MM.1S (cell line): ENCODE measurements around the gene RAB4B.
A peak's percentile ranks its signal among the peaks of the same experiment; 100 is the strongest.
"Not testable (repeated sequence)": the region's sequence is repeated elsewhere in the genome, so short reads cannot be mapped to it uniquely, and the experiment has no call there.

Experiments used
- DNase-seq: peaks from one replicate; pipeline ENCODE4 v3.0.0-alpha.2; 2015
- H2AFZ ChIP-seq: fragments of 300-600 bp; sonication (generic); 2 replicates; pipeline ENCODE4 v1.6.0; 2016; ENCODE audit warnings: antibody characterized with exemption, low read length
- H3F3A ChIP-seq: fragments of 300-600 bp; sonication (generic); 2 replicates; pipeline ENCODE4 v1.6.1; 2016; ENCODE audit warnings: mild to moderate bottlenecking, antibody characterized with exemption, low read length, moderate library complexity, mixed read lengths; ENCODE audit not compliant: insufficient read depth
- H3K27ac ChIP-seq: fragments of 300-600 bp; sonication (generic); 2 replicates; pipeline ENCODE4 v1.5.1; 2016; ENCODE audit warnings: mild to moderate bottlenecking, low read length
- H3K27me3 ChIP-seq: fragments of 300-600 bp; sonication (generic); replicated peaks from 2 replicates; pipeline ENCODE4 v1.6.0; 2016; ENCODE audit warnings: low read length; ENCODE audit not compliant: insufficient read depth
- H3K36me3 ChIP-seq: fragments of 300-600 bp; sonication (generic); replicated peaks from 2 replicates; pipeline ENCODE4 v1.6.1; 2016; ENCODE audit warnings: mild to moderate bottlenecking, low read length, mixed read lengths; ENCODE audit not compliant: insufficient read depth
- H3K4me1 ChIP-seq: fragments of 300-600 bp; sonication (generic); 2 replicates; pipeline ENCODE4 v1.6.1; 2016; ENCODE audit warnings: low read length, mixed read lengths
- H3K4me2 ChIP-seq: fragments of 300-600 bp; sonication (generic); 2 replicates; pipeline ENCODE4 v1.6.0; 2016; ENCODE audit warnings: low read depth, low read length
- H3K4me3 ChIP-seq: fragments of 300-600 bp; sonication (generic); 2 replicates; pipeline ENCODE4 v1.5.1; 2016; ENCODE audit warnings: low read length, mixed read lengths
- H3K79me2 ChIP-seq: fragments of 300-600 bp; sonication (generic); 2 replicates; pipeline ENCODE4 v1.6.1; 2016; ENCODE audit warnings: mixed run types, low read length, mixed read lengths
- H3K9ac ChIP-seq: fragments of 300-600 bp; sonication (generic); 2 replicates; pipeline ENCODE4 v1.6.1; 2016; ENCODE audit warnings: low read length, mixed read lengths
- H3K9me2 ChIP-seq: fragments of 300-600 bp; sonication (generic); replicated peaks from 2 replicates; pipeline ENCODE4 v1.6.1; 2016; ENCODE audit warnings: mild to moderate bottlenecking, low read length, mixed read lengths; ENCODE audit not compliant: insufficient read depth
- H3K9me3 ChIP-seq: fragments of 300-600 bp; sonication (generic); replicated peaks from 2 replicates; pipeline ENCODE4 v1.6.1; 2016; ENCODE audit warnings: mild to moderate bottlenecking, low read length, mixed read lengths; ENCODE audit not compliant: insufficient read depth
- H4K20me1 ChIP-seq: fragments of 300-600 bp; sonication (generic); 2 replicates; pipeline ENCODE4 v1.6.1; 2016; ENCODE audit warnings: mild to moderate bottlenecking, low read length, moderate library complexity, mixed read lengths; ENCODE audit not compliant: insufficient read depth
- CTCF ChIP-seq: fragments of 300-600 bp; sonication (generic); IDR thresholded peaks from 2 replicates; pipeline ENCODE4 v1.5.1; 2016; ENCODE audit warnings: antibody characterized with exemption, low read length, mixed read lengths
- EZH2 ChIP-seq: fragments of 300-600 bp; sonication (generic); optimal IDR thresholded peaks from 2 replicates; pipeline ENCODE3; 2017; ENCODE audit warnings: low read depth, mild to moderate bottlenecking, antibody characterized with exemption, low read length, mixed read lengths
- EZH2phosphoT487 ChIP-seq: fragments of 300-600 bp; sonication (generic); IDR thresholded peaks from 2 replicates; pipeline ENCODE4 v1.6.1; 2018; ENCODE audit warnings: antibody characterized with exemption, low read length

The RAB4B gene

GRCh38 chr19:40808497-40808896 lies 30.4 kb downstream of the RAB4B start:
- no peaks in the 10 kb centered on the region for H3K9me2 ChIP-seq
- no peak overlapping the region for H3K27ac ChIP-seq
- H4K20me1 ChIP-seq = no peaks in the 10 kb centered on the region; the same call in 1 of the 2 replicates
- TF ChIP-seq EZH2 = no peak
- TF ChIP-seq EZH2phosphoT487 = no peak
- TF ChIP-seq CTCF = no peak
- DNase-seq = no peak
- no peaks in the 10 kb centered on the region for H3K9me3 ChIP-seq
- H2AFZ ChIP-seq = no peak overlapping the region
- no peaks in the 10 kb centered on the region for H3K36me3 ChIP-seq
- no peak overlapping the region for H3K9ac ChIP-seq
- H3K4me1 ChIP-seq = peaks cover 3% of the 10 kb centered on the region
- H3K27me3 ChIP-seq = peaks cover 4% of the 10 kb centered on the region; the same call in 1 of the 2 replicates
- peaks cover 5% of the 10 kb centered on the region; the same call in 1 of the 2 replicates for H3K79me2 ChIP-seq
- no peak overlapping the region for H3K4me3 ChIP-seq
- no peak overlapping the region for H3K4me2 ChIP-seq
- H3F3A ChIP-seq = no peaks in the 10 kb centered on the region

DNA sequence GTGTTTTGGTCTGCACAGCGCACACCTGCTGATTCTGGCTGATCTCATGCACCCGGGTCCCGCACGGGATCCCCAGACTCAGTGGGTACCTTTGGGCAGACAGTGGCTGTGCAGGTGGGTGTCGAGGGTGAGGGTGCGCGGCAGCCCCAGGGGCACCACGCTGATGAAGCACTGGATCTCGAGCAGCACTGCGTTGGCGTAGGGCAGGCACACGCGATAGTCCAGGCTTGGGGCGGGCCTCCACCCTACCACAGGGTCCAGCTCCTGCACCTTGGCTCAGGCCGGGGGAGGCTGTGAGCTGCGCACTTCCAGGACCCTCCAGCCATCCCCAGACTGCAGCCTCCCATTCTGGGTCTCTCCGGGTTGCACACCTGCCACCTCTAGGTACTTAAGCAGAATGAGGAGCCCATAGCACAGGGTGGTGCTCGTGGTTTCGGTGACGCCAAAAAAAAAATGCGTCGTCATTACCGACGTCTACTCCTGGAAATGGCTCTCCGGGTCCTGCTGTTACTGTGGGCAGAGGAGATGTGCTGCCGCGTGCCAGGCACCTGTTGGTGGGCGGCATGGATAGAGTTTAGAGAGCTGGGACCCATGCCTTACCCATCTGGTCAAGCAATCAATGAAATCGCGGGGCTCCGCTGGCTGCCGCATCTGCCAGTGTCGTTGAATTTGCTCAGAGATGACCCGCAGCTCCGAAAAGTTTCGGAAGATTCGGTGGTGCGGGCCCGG lies 31.5 kb downstream of the RAB4B start:
- TF ChIP-seq EZH2 = no peak
- no peak for TF ChIP-seq EZH2phosphoT487
- no peak for TF ChIP-seq CTCF
- H2AFZ ChIP-seq = no peak overlapping the region
- no peak overlapping the region for H3K4me2 ChIP-seq
- H3K36me3 ChIP-seq = no peaks in the 10 kb centered on the region
- no peak overlapping the region for H3K27ac ChIP-seq
- no peaks in the 10 kb centered on the region for H3K9me2 ChIP-seq
- no peak for DNase-seq
- H3K27me3 ChIP-seq = peaks cover 4% of the 10 kb centered on the region; the same call in 1 of the 2 replicates
- H3K4me1 ChIP-seq = no peaks in the 10 kb centered on the region
- no peak overlapping the region for H3K9ac ChIP-seq
- no peak overlapping the region for H3K4me3 ChIP-seq
- no peaks in the 10 kb centered on the region for H3F3A ChIP-seq
- no peaks in the 10 kb centered on the region for H3K79me2 ChIP-seq
- H4K20me1 ChIP-seq = no peaks in the 10 kb centered on the region
- H3K9me3 ChIP-seq = no peaks in the 10 kb centered on the region

DNA sequence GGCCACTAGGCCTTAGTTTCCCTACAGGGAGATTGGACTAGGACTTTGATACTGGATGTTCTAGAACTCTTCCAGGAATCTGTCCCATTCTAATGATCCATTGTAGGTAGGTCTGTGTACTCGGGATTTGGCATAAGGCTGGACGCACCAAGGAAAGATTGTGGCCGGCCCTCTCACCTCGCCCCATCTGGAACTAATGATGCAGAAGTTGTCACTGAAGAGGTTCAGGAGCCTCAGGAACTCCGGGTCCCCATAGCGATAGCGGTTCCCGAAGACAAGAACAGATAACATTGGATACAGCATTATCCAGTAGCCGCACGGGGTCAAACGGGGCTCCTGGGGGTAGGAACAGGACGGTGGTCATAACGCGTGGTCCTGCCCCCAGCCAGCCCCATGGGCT lies 32.1 kb downstream of the RAB4B start:
- no peak overlapping the region for H3K27ac ChIP-seq
- no peak overlapping the region for H3K4me3 ChIP-seq
- H3K79me2 ChIP-seq = no peaks in the 10 kb centered on the region
- no peaks in the 10 kb centered on the region for H3K36me3 ChIP-seq
- H3K9me2 ChIP-seq = no peaks in the 10 kb centered on the region
- no peaks in the 10 kb centered on the region for H3K4me1 ChIP-seq
- no peak for DNase-seq
- TF ChIP-seq EZH2phosphoT487 = no peak
- no peak for TF ChIP-seq CTCF
- no peak for TF ChIP-seq EZH2
- no peak overlapping the region for H3K9ac ChIP-seq
- no peak overlapping the region for H3K4me2 ChIP-seq
- H3F3A ChIP-seq = no peaks in the 10 kb centered on the region
- peaks cover 5% of the 10 kb centered on the region for H3K27me3 ChIP-seq
- H2AFZ ChIP-seq = no peak overlapping the region
- H4K20me1 ChIP-seq = no peaks in the 10 kb centered on the region
- H3K9me3 ChIP-seq = no peaks in the 10 kb centered on the region

DNA sequence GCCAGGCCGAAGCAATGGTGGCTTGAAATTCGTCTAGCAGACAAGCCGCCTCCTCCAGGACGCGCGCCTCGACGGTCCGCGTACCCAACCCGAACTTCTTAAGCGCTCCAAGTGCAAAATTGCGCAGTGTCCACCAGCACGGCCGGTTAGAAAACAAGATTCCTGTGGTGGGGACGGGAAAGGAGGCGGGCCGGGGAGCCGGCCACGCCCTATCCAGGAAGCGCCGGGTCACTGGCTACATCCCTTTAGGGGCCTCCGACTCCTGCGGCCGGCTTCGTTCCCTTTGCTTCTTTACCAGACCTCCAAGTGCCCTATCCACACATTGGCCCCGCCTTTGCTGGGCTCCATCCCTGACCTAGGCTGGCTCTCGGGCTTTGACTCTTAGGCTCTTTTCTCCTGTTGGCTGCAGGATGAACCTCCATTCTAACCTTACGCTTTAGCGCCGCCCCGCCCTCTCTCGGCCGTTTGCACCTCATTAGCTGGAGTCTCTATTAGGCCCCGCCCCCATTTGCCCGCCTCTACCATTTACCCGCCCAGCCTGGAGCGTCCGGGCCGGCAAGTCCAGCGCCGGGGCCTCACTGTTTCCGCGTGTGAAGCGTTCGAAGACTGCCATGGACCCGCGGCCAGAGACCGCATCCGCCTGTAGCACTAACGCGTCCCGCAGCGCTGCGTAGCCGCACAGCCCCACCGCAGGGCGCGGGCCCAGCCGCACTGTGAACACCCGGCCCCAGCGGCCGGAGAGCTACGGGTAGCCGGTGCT lies 32.8 kb downstream of the RAB4B start:
- not testable (repeated sequence) for H3K9me2 ChIP-seq, H2AFZ ChIP-seq, DNase-seq, H3K9ac ChIP-seq, H3K27ac ChIP-seq, H3K36me3 ChIP-seq, H3K27me3 ChIP-seq, H3K79me2 ChIP-seq, H4K20me1 ChIP-seq, H3K9me3 ChIP-seq, H3K4me2 ChIP-seq, H3K4me1 ChIP-seq, H3F3A ChIP-seq
- H3K4me3 ChIP-seq = peak overlapping the region; percentile 29; the same call in 1 of the 2 replicates
